Liver (tissue), 9 donors: ENCODE results near the gene HNRNPUL1. TPM values are rescaled to one million over a fixed set of nuclear protein-coding genes. Genes with fewer than 3 reads are reported as not detected.

Experiments
- DNase-seq: peaks from one replicate; pipeline ENCODE4 v3.0.0-alpha.2; 2017; ENCODE audit warnings: low spot score
- H3K27ac ChIP-seq, 2 donors: one replicate each; pipeline ENCODE4 v1.7.0; 2013; ENCODE audit warnings: inconsistent platforms in 2 of 2, low read length in 2 of 2, control low read depth in 1 of 2, low read depth in 1 of 2, mild to moderate bottlenecking in 1 of 2
- H3K27me3 ChIP-seq, 4 donors: one replicate each; pipeline versions ENCODE4 v1.6.1 to v1.7.0; 2013; ENCODE audit warnings: low read length in 3 of 4, inconsistent platforms in 1 of 4, mild to moderate bottlenecking in 1 of 4, moderate library complexity in 1 of 4; ENCODE audit not compliant: control insufficient read depth in 4 of 4, insufficient read depth in 4 of 4
- H3K36me3 ChIP-seq, 4 donors: one replicate each; pipeline versions ENCODE4 v1.6.1 to v1.7.0; 2013; ENCODE audit warnings: low read length in 3 of 4, mild to moderate bottlenecking in 3 of 4, low read depth in 1 of 4, moderate library complexity in 1 of 4; ENCODE audit not compliant: control insufficient read depth in 4 of 4, insufficient read depth in 3 of 4
- H3K4me1 ChIP-seq, 4 donors: one replicate each; pipeline versions ENCODE4 v1.6.1 to v1.7.0; 2013; ENCODE audit warnings: low read length in 3 of 4, mild to moderate bottlenecking in 3 of 4, moderate library complexity in 1 of 4; ENCODE audit not compliant: control insufficient read depth in 4 of 4, insufficient read depth in 4 of 4
- H3K4me3 ChIP-seq, 3 donors: one replicate each; pipeline versions ENCODE4 v1.6.1 to v1.7.0; 2013; ENCODE audit warnings: low read length in 3 of 3, control low read depth in 1 of 3, low read depth in 1 of 3, mild to moderate bottlenecking in 1 of 3
- H3K9ac ChIP-seq, 2 donors: one replicate each; pipeline ENCODE4 v1.7.0; 2013; ENCODE audit warnings: low read length in 2 of 2, mild to moderate bottlenecking in 2 of 2, moderate library complexity in 2 of 2, control low read depth in 1 of 2, low read depth in 1 of 2
- H3K9me3 ChIP-seq, 4 donors: one replicate each; pipeline versions ENCODE4 v1.6.1 to v1.7.0; 2013; ENCODE audit warnings: low read length in 3 of 4; ENCODE audit not compliant: control insufficient read depth in 4 of 4
- EGR1 ChIP-seq, 2 donors: IDR thresholded peaks; 2 replicates each; pipeline ENCODE4 v1.6.1; 2016 to 2018; ENCODE audit warnings: antibody characterized with exemption in 2 of 2, low read depth in 2 of 2
- FOXA1 ChIP-seq: IDR thresholded peaks from 2 replicates; pipeline ENCODE4 v1.6.1; 2016; ENCODE audit warnings: antibody characterized with exemption
- FOXA2 ChIP-seq: IDR thresholded peaks from 2 replicates; pipeline ENCODE4 v1.6.1; 2016; ENCODE audit warnings: antibody characterized with exemption
- GABPA ChIP-seq, 2 donors: IDR thresholded peaks in 1 of 2; conservative IDR thresholded peaks in 1 of 2; 2 replicates each; pipeline ENCODE4 v1.6.1; 2016; ENCODE audit warnings: antibody characterized with exemption in 2 of 2, mild to moderate bottlenecking in 1 of 2, moderate library complexity in 1 of 2
- HNF4A ChIP-seq, 2 donors: conservative IDR thresholded peaks; 2 replicates each; pipeline ENCODE4 v1.6.1; 2016; ENCODE audit warnings: antibody characterized with exemption in 2 of 2, mild to moderate bottlenecking in 2 of 2
- JUND ChIP-seq, 2 donors: IDR thresholded peaks; 2 replicates each; pipeline ENCODE4 v1.6.1; 2016; ENCODE audit warnings: antibody characterized with exemption in 2 of 2
- NR2F2 ChIP-seq: IDR thresholded peaks from 2 replicates; pipeline ENCODE4 v1.6.1; 2016; ENCODE audit warnings: antibody characterized with exemption
- RAD21 ChIP-seq, 2 donors: IDR thresholded peaks; 2 replicates each; pipeline ENCODE4 v1.6.1; 2016; ENCODE audit warnings: antibody characterized with exemption in 2 of 2, mild to moderate bottlenecking in 2 of 2
- SP1 ChIP-seq: IDR thresholded peaks from 2 replicates; pipeline ENCODE4 v1.6.1; 2018; ENCODE audit warnings: antibody characterized with exemption, mild to moderate bottlenecking
- TAF1 ChIP-seq: conservative IDR thresholded peaks from 2 replicates; pipeline ENCODE4 v1.6.1; 2016; ENCODE audit warnings: antibody characterized with exemption, mild to moderate bottlenecking
- YY1 ChIP-seq: IDR thresholded peaks from 2 replicates; pipeline ENCODE4 v1.6.1; 2016; ENCODE audit warnings: antibody characterized with exemption, mild to moderate bottlenecking
- ZBTB33 ChIP-seq: IDR thresholded peaks from 2 replicates; pipeline ENCODE4 v1.6.1; 2016; ENCODE audit warnings: antibody characterized with exemption
- WGBS: extraction: QIAGEN DNeasy Blood & Tissue Kit; methylation state at CpG from one replicate; pipeline ENCODE4 v1.1.7; 2013; 5-methylcytosine and 5-hydroxymethylcytosine counted together
- polyA plus RNA-seq, 2 donors: library from polyadenylated mRNA; stranded (reverse) in 1 of 2; unstranded in 1 of 2; fragments of 200-250 nt in 1 of 2; fragments of >200 nt in 1 of 2; fragmentation: Nextera tagmentation in 1 of 2; extraction: Ambion mirVana in 1 of 2; gene quantifications; one replicate each; pipeline versions ENCODE4 v1.2.1 to v1.2.3, GENCODE V29; 2013 to 2015
- total RNA-seq, 2 donors: library from RNA; depleted of rRNA; stranded (reverse); fragments of >200 nt; gene quantifications; one replicate each; pipeline ENCODE4 v1.2.3, GENCODE V29; 2014
- TF ChIP-seq, protein P1 (sequence below): fragments of 150-350 bp; IDR thresholded peaks from 2 replicates; pipeline ENCODE4 v1.5.1; 2017; ENCODE audit warnings: improper control_type of control experiment, low read depth, low read length; ENCODE audit not compliant: missing input control
- TF ChIP-seq, protein P2 (sequence below): IDR thresholded peaks from 2 replicates; pipeline ENCODE4 v1.6.1; 2016; ENCODE audit warnings: antibody characterized with exemption, mild to moderate bottlenecking
- TF ChIP-seq, protein P3 (sequence below): IDR thresholded peaks from 2 replicates; pipeline ENCODE4 v1.6.1; 2016; ENCODE audit warnings: antibody characterized with exemption
- donor health status: healthy.
- donor health status: healthy.
- donor health status: healthy.
- donor health status: healthy.
- donor health status: healthy.

Gene HNRNPUL1
- total and polyA plus RNA-seq, 4 donors: 34.9 to 80.2 (median 45.7) TPM

GRCh38 chr19:41221514-41222205 is 42.5 kb upstream of the HNRNPUL1 start:
- 82% methylated on average over 20 of the region's 20 CpGs for WGBS
- H3K9me3 ChIP-seq: no peaks in the 10 kb centered on the region
- H3K27me3 ChIP-seq: peaks cover 0 to 2% (median 0%) of the 10 kb centered on the region in 4 donors
- H3K36me3 ChIP-seq: no peaks in the 10 kb centered on the region
- H3K4me1 ChIP-seq: peaks cover 0 to 10% (median 5%) of the 10 kb centered on the region in 4 donors
- H3K4me3 ChIP-seq: no peak overlapping the region
- no peak for DNase-seq
- TF ChIP-seq TAF1: no peak
- no peak for TF ChIP-seq NR2F2
- TF ChIP-seq, protein P1, sequence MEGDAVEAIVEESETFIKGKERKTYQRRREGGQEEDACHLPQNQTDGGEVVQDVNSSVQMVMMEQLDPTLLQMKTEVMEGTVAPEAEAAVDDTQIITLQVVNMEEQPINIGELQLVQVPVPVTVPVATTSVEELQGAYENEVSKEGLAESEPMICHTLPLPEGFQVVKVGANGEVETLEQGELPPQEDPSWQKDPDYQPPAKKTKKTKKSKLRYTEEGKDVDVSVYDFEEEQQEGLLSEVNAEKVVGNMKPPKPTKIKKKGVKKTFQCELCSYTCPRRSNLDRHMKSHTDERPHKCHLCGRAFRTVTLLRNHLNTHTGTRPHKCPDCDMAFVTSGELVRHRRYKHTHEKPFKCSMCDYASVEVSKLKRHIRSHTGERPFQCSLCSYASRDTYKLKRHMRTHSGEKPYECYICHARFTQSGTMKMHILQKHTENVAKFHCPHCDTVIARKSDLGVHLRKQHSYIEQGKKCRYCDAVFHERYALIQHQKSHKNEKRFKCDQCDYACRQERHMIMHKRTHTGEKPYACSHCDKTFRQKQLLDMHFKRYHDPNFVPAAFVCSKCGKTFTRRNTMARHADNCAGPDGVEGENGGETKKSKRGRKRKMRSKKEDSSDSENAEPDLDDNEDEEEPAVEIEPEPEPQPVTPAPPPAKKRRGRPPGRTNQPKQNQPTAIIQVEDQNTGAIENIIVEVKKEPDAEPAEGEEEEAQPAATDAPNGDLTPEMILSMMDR: no peak
- TF ChIP-seq ZBTB33: no peak
- no peak overlapping the region for H3K27ac ChIP-seq
- H3K9ac ChIP-seq: no peak overlapping the region

GRCh38 chr19:41222240-41222639 is 41.9 kb upstream of the HNRNPUL1 start:
- DNase-seq: no peak
- TF ChIP-seq GABPA (IDR thresholded peaks at IDR 0.05 in 1 of 2, conservative IDR thresholded peaks at IDR 0.05 in 1 of 2): no peak
- TF ChIP-seq YY1: no peak
- H3K27me3 ChIP-seq: peaks cover 0 to 2% (median 0%) of the 10 kb centered on the region in 4 donors
- WGBS: 78% methylated on average over 10 of the region's 10 CpGs
- no peak overlapping the region for H3K27ac ChIP-seq
- H3K4me1 ChIP-seq: peaks cover 0 to 13% (median 7%) of the 10 kb centered on the region in 4 donors
- H3K36me3 ChIP-seq: no peaks in the 10 kb centered on the region
- no peak overlapping the region for H3K4me3 ChIP-seq
- no peaks in the 10 kb centered on the region for H3K9me3 ChIP-seq
- no peak overlapping the region for H3K9ac ChIP-seq

DNA sequence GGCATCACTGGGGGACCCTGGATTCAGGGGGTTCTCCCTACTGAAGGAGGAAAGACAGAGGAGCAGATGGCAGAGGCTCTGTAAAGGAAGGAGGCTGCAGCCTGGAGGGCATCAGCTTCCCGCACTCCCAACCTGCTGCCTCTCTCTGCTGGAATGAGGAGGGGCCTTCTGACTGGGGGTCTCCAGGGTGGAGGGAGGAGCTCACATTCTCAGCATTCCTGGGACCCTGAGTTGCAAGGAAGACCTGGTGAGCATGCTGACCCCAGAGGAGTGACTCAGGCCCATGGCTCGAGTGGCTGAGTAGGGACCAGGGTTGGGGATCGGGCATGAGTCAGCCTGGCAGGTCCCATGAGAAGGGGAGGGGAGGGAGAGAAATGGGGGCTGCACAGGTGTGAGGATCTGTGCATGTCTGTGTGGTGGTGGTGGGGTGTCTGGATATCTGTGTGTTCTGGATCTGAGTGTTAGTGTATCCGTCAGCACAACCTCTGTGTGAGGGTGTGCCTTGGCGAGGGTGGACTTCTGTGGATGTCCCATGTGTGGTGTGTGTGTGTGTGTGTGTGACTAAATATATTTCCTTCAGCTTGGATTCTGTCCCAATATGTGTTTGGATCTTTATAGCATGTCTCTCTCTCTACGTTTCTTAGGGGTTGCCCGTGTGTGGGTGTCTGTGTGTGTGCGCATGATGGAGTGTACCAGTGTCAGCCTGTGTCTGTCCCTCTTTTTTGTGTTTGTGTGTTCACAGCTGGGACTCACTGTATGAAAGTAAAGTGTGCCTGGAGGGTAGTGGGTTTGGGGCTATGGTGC is 40.5 kb upstream of the HNRNPUL1 start:
- Histone ChIP-seq H3K27me3 (peaks cover 0 to 2% (median 0%) of the 10 kb centered on the region in 4 donors), H3K4me1 (peaks cover 0 to 11% (median 7%) of the 10 kb centered on the region in 4 donors), H3K9ac (no peak overlapping the region), H3K9me3 (no peaks in the 10 kb centered on the region), H3K36me3 (no peaks in the 10 kb centered on the region), H3K27ac (no peak overlapping the region), H3K4me3 (no peak overlapping the region)
- WGBS: 63% methylated on average over 8 of the region's 8 CpGs
- DNase-seq: no peak
- TF ChIP-seq EGR1 (IDR thresholded peaks at IDR 0.05; ENCODE audit: low read depth in 2 of 2) (no peak), FOXA1 (no peak), TAF1 (no peak), SP1 (no peak), NR2F2 (no peak), YY1 (no peak), JUND (IDR thresholded peaks at IDR 0.05) (no peak), FOXA2 (no peak), HNF4A (conservative IDR thresholded peaks at IDR 0.05) (no peak), ZBTB33 (no peak), GABPA (IDR thresholded peaks at IDR 0.05 in 1 of 2, conservative IDR thresholded peaks at IDR 0.05 in 1 of 2) (no peak), RAD21 (IDR thresholded peaks at IDR 0.05) (no peak)
- TF ChIP-seq, protein P2, sequence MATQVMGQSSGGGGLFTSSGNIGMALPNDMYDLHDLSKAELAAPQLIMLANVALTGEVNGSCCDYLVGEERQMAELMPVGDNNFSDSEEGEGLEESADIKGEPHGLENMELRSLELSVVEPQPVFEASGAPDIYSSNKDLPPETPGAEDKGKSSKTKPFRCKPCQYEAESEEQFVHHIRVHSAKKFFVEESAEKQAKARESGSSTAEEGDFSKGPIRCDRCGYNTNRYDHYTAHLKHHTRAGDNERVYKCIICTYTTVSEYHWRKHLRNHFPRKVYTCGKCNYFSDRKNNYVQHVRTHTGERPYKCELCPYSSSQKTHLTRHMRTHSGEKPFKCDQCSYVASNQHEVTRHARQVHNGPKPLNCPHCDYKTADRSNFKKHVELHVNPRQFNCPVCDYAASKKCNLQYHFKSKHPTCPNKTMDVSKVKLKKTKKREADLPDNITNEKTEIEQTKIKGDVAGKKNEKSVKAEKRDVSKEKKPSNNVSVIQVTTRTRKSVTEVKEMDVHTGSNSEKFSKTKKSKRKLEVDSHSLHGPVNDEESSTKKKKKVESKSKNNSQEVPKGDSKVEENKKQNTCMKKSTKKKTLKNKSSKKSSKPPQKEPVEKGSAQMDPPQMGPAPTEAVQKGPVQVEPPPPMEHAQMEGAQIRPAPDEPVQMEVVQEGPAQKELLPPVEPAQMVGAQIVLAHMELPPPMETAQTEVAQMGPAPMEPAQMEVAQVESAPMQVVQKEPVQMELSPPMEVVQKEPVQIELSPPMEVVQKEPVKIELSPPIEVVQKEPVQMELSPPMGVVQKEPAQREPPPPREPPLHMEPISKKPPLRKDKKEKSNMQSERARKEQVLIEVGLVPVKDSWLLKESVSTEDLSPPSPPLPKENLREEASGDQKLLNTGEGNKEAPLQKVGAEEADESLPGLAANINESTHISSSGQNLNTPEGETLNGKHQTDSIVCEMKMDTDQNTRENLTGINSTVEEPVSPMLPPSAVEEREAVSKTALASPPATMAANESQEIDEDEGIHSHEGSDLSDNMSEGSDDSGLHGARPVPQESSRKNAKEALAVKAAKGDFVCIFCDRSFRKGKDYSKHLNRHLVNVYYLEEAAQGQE: no peak
- TF ChIP-seq, protein P3, sequence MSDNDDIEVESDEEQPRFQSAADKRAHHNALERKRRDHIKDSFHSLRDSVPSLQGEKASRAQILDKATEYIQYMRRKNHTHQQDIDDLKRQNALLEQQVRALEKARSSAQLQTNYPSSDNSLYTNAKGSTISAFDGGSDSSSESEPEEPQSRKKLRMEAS: no peak
